Measurements from ENCODE around the gene MAPRE3. TPM values are rescaled to one million over a fixed set of nuclear protein-coding genes. Genes with fewer than 3 reads are reported as not detected.

Gene MAPRE3
- total and polyA plus RNA-seq, 9 of the 15 experiments (the other 6 are each of a cell fraction or from before 2014, with no cell fraction given): 0.70 to 43.2 (median 12.6) TPM

DNA sequence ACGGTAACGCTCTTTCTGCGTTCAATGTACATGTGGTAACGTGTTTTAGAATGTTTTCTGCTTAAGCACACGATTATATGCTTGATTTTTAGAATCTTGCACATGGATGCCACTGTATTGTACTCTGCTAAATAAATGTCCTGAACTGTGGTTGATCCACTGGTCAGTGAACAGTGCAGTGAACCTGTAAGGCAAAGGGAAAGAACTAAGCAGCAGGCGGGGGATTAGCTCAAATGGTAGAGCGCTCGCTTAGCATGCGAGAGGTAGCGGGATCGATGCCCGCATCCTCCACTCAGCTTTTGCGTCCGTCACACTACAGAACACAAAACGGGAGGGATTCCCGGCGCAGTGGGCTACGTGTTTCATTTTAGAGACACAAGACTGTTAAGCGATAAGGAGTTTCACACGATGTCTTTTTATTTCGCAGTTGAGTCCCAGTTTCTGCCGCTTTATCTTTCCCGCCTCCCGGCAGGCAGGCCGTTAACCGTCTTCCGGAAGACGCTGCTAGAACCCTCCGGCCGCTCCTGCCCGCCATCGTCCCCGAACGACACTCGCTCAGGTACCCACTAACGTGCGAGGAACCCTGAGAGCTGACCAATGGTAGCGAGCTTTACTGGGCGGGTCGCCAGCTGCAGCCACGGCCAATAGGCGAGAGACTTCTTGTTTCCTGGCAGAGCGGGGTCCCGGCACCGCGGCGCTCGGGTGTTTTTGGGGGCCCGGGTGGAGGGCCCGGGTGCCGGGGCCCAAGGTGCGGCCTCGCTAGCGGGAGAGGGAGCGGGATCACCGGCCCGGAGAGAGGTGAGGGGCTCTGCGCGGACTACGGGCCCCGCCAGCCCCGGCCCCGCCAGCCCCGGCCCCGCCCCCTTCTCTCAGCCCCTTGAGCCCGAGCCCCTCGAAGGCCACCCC is 80.8 kb downstream of the MAPRE3 start, which contains the start of gene AGBL5 (continued):
- TF ChIP-seq BCL6 (CRISPR knock-in tag; IDR thresholded peaks at IDR 0.05) (no peak), MYC (IDR thresholded peaks at IDR 0.05; ENCODE audit: low read depth, low read length) (peak; percentile 58), MYC (CRISPR knock-in tag; IDR thresholded peaks at IDR 0.05; ENCODE audit: borderline replicate concordance, low read depth) (peak; percentile 47; the same call in 1 of the 2 replicates), LEF1 (IDR thresholded peaks at IDR 0.05) (peak; percentile 45; the same call in 1 of the 2 replicates), ZNF143 (CRISPR knock-in tag; IDR thresholded peaks at IDR 0.05) (no peak), NCOA6 (IDR thresholded peaks at IDR 0.05) (no peak), CREBBP (IDR thresholded peaks at IDR 0.05; ENCODE audit: low read depth, low read length) (no peak), DPF2 (IDR thresholded peaks at IDR 0.05) (peak; percentile 70), HDAC2 (IDR thresholded peaks at IDR 0.05) (peak; percentile 87), ARID1B (IDR thresholded peaks at IDR 0.05) (no peak), ZNF764 (CRISPR knock-in tag; IDR thresholded peaks at IDR 0.05; ENCODE audit: low read depth) (peak; percentile 73), DDX20 (tag; IDR thresholded peaks at IDR 0.05; ENCODE audit: low read depth) (no peak), FOXA1 (IDR thresholded peaks at IDR 0.05; ENCODE audit: borderline replicate concordance) (no peak), HMGN3 (IDR thresholded peaks at IDR 0.05; ENCODE audit: borderline replicate concordance, extremely low read depth, insufficient read length, low read depth, low read length) (no peak)
- TF ChIP-seq, protein P1, sequence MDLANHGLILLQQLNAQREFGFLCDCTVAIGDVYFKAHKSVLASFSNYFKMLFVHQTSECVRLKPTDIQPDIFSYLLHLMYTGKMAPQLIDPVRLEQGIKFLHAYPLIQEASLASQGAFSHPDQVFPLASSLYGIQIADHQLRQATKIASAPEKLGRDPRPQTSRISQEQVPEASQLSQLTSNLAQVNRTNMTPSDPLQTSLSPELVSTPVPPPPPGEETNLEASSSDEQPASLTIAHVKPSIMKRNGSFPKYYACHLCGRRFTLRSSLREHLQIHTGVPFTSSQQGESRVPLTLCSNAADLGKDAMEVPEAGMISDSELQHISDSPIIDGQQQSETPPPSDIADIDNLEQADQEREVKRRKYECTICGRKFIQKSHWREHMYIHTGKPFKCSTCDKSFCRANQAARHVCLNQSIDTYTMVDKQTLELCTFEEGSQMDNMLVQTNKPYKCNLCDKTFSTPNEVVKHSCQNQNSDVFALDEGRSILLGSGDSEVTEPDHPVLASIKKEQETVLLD (IDR thresholded peaks at IDR 0.05): peak; percentile 65
- TF ChIP-seq, protein P2, sequence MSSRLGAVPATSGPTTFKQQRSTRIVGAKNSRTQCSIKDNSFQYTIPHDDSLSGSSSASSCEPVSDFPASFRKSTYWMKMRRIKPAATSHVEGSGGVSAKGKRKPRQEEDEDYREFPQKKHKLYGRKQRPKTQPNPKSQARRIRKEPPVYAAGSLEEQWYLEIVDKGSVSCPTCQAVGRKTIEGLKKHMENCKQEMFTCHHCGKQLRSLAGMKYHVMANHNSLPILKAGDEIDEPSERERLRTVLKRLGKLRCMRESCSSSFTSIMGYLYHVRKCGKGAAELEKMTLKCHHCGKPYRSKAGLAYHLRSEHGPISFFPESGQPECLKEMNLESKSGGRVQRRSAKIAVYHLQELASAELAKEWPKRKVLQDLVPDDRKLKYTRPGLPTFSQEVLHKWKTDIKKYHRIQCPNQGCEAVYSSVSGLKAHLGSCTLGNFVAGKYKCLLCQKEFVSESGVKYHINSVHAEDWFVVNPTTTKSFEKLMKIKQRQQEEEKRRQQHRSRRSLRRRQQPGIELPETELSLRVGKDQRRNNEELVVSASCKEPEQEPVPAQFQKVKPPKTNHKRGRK (tag; IDR thresholded peaks at IDR 0.05): no peak
- TF ChIP-seq, protein P3, sequence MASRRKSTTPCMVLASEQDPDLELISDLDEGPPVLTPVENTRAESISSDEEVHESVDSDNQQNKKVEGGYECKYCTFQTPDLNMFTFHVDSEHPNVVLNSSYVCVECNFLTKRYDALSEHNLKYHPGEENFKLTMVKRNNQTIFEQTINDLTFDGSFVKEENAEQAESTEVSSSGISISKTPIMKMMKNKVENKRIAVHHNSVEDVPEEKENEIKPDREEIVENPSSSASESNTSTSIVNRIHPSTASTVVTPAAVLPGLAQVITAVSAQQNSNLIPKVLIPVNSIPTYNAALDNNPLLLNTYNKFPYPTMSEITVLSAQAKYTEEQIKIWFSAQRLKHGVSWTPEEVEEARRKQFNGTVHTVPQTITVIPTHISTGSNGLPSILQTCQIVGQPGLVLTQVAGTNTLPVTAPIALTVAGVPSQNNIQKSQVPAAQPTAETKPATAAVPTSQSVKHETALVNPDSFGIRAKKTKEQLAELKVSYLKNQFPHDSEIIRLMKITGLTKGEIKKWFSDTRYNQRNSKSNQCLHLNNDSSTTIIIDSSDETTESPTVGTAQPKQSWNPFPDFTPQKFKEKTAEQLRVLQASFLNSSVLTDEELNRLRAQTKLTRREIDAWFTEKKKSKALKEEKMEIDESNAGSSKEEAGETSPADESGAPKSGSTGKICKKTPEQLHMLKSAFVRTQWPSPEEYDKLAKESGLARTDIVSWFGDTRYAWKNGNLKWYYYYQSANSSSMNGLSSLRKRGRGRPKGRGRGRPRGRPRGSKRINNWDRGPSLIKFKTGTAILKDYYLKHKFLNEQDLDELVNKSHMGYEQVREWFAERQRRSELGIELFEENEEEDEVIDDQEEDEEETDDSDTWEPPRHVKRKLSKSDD (conservative IDR thresholded peaks at IDR 0.05; ENCODE audit: low read length): peak; percentile 26
- TF ChIP-seq, protein P4, sequence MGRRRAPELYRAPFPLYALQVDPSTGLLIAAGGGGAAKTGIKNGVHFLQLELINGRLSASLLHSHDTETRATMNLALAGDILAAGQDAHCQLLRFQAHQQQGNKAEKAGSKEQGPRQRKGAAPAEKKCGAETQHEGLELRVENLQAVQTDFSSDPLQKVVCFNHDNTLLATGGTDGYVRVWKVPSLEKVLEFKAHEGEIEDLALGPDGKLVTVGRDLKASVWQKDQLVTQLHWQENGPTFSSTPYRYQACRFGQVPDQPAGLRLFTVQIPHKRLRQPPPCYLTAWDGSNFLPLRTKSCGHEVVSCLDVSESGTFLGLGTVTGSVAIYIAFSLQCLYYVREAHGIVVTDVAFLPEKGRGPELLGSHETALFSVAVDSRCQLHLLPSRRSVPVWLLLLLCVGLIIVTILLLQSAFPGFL (CRISPR knock-in tag; IDR thresholded peaks at IDR 0.05): 0 out of 2 replicates have a peak, but pooled peaks have one; percentile 21
- TF ChIP-seq, protein P5, sequence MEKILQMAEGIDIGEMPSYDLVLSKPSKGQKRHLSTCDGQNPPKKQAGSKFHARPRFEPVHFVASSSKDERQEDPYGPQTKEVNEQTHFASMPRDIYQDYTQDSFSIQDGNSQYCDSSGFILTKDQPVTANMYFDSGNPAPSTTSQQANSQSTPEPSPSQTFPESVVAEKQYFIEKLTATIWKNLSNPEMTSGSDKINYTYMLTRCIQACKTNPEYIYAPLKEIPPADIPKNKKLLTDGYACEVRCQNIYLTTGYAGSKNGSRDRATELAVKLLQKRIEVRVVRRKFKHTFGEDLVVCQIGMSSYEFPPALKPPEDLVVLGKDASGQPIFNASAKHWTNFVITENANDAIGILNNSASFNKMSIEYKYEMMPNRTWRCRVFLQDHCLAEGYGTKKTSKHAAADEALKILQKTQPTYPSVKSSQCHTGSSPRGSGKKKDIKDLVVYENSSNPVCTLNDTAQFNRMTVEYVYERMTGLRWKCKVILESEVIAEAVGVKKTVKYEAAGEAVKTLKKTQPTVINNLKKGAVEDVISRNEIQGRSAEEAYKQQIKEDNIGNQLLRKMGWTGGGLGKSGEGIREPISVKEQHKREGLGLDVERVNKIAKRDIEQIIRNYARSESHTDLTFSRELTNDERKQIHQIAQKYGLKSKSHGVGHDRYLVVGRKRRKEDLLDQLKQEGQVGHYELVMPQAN (IDR thresholded peaks at IDR 0.05; ENCODE audit: borderline replicate concordance): no peak; the same call in 1 of the 2 replicates

Measured in K562 (cell line).